Astrocyte of the hippocampus (primary cell): ENCODE measurements around the gene TTC34.

Experiments used
- DNase-seq: peaks from one replicate; pipeline ENCODE4 v3.0.0; 2011; ENCODE audit warnings: low read depth, low spot score

TTC34 gene

DNA sequence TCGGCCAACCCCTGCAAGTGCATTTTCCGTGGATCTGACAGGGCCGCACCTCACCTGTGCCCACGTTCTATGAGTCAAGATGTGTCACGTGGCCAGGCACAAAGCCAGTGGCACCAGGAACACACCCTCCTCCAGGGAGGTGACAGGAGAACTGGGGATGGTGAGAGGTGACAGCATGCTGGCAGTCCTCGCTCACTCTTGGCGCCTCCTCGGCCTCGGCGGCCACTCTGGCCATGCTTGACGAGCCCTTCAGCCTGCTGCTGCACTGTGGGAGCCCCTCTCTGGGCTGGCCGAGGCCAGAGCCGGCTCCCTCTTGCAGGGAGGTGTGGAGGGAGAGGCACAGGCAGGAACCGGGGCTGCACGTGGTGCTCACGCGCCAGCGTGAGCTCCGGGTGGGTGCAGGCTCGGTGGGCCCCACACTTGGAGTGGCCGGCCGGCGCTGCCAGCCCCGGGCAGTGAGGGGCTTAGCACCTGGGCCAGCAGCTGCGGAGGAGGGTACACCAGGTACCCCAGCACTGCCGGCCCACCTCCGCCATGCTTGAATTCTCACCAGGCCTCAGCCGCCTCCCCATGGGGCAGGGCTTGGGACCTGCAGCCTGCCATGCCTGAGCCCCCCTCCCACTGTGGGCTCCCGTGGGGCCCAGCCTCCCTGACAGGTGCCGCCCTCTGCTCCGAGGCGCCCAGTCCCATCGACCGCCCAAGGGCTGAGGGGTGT lies 11.6 kb upstream of the TTC34 start:
- no peak for DNase-seq

DNA sequence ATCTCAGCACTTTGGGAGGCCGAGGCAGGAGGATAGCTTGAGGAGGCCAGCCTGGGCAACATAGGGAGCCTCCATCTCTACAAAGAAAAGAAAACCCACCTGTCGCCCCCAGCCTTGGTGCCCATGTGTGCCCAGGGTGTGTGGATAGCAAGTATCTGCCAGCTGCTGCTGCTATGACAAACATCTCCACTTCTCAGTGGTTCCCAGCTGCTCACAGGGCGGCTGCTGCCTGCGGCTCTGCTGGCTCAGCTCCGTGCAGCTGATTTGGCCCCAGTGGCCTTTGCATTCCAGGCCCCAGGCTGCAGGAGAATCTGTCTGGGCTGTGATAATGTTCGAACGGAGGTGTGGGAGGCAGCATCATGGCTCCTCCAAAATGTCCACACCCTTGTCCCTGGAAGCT lies 10.6 kb upstream of the TTC34 start:
- DNase-seq, result no peak

DNA sequence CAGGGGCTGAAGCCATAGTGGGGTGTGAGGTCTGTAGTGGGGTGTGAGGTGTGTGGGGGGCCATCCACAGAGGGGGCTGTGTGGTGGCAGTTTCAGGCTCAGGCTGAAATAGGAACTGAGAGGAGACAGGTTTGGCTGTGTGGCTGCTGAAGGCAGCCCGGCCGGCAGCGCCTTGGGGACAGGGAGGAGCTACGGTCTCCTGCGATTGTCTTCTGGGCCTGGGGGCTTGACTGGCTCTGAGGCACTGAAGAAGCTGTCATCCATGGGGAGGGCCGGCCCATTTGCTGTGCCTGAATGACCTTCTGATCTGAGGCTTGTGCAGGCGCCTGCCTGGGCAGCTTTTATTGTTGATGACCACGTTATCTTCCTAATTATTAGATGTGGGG lies 10.0 kb upstream of the TTC34 start:
- DNase-seq, result no peak

DNA sequence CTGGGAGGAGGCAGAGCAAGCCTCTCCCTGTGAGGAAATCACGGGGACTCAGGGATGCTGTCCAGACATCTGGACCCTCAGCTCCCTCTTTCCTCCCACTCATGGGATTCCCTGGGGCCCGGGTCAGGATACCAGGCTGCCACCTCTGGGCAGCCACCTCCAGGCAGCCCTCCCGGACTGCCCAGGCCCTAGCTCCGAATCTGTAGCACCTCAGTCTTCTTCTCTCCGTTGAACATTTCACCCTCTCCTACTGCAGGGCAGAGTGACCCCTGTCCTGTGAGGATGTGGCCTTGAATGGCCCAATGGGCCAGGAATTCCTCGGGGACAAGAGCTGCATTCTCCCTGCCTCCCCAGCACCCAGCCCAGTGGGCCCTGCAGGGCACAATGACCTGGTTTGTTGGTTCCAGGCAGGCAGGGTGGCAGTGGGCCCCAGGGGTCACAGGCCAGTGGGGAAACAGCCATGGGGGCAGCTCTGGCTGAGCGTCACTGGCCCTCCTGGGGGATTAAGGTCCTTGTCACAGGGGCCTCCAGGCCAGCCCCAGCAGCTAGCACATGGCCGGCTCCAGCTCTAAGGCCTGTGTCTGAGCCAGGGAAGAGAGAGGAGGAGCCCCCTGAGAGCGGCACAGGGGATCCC lies 9.5 kb upstream of the TTC34 start:
- no peak for DNase-seq

GRCh38 chr1:2810281-2810680 lies 8.8 kb upstream of the TTC34 start:
- DNase-seq, result no peak

DNA sequence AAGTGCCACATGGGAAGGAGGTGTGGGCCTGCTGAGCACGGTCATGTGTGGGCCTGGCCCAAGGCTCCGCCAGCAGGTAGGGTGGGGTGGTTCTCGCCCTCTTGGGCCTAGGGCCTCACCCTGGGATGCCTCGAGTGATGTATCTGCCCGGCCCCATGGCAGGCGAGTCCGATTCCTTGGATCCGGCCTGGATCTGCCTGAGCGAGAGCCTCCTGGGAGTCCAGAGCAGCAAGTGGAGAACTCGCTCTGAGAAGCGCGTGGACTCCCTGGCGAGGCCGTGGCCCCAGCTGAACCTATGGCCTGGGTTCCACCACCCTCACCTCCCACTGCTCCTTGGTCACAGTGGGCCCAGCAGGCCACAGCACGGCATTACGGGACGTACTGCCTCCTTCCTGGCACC lies 8.2 kb upstream of the TTC34 start:
- no peak for DNase-seq

GRCh38 chr1:2808831-2809605 lies 7.5 kb upstream of the TTC34 start:
- DNase-seq, result no peak

GRCh38 chr1:2808386-2808705 lies 6.9 kb upstream of the TTC34 start:
- DNase-seq, result no peak

DNA sequence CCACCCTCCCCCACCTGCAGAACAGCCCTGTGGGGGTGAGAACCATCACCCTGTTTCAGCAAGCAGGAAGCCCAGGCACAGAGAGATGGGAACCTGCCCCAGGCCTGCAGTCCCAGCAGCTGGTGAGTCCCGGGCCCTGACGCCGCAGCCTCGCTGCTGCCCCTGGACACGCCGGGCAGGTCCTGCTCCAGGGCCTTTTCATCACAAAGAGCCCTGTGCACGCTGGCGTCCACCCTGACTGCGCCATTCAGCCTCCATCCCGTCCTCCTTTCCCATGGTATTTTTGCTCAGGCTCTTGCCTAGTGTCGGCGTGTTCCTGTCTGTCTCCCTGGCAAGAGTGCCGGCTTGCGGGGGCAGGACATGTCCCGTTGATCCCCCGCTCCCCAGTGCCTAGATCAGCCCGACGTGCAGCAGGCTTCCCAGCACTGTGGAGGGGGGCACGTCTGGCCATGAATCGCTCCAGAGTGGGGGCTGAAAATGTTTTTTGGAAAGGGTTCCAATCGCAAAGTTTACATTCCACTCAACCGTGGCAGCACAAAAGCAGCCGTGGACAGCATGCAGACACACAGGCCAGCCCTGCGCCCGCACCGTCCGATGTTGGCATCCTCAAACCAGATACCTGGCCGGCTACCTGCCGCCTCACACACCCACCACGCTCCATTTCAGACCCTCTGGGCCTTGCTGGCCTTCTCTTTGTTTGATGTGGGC lies 6.3 kb upstream of the TTC34 start:
- DNase-seq, result no peak

- no peak for DNase-seq
Observed at GRCh38 chr1:2807036-2807435, 5.5 kb upstream of the TTC34 start.

- DNase-seq, result no peak
Observed at GRCh38 chr1:2806591-2806990, 5.1 kb upstream of the TTC34 start.

GRCh38 chr1:2805801-2806430 lies 4.4 kb upstream of the TTC34 start:
- DNase-seq, result no peak

- no peak for DNase-seq
Observed at GRCh38 chr1:2804628-2805351, 3.3 kb upstream of the TTC34 start.

- DNase-seq, result no peak
Observed at GRCh38 chr1:2803931-2804627, 2.6 kb upstream of the TTC34 start.

- no peak for DNase-seq
Observed at GRCh38 chr1:2803086-2803930, 1.8 kb upstream of the TTC34 start.

GRCh38 chr1:2802421-2802961 lies 998 bp upstream of the TTC34 start:
- no peak for DNase-seq

- no peak for DNase-seq
Observed at GRCh38 chr1:2801046-2801445, 447 bp downstream of the TTC34 start.

DNA sequence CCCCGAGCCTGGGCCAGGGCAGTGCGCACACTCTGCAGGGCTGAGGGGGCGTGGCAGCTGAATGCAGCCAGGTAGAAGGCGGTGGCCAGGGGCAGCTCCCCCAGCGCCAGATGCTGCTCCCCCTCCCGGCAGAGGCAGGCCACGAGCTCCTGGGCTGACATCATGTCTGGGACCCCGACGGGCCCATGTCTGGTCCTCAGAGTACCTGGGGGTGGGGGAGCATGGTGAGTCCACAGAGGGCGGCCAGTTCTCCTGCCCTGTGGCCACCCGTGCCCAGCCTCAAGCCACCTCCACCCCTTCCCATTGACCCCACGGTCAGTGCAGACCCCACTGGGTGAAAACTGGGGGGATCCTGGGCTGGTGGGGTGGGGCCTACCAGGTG lies 838 bp downstream of the TTC34 start:
- no peak for DNase-seq
